OCI-LY1 (cell line): ENCODE measurements around the gene CCDC85C.

Source experiments
- CTCF ChIP-seq: fragments of 200-600 bp; sonication (generic), shearing (Covaris generic); IDR thresholded peaks from 2 replicates; pipeline ENCODE4 v1.5.1; 2017; ENCODE audit warnings: mild to moderate bottlenecking, antibody characterized with exemption, low read length, moderate library complexity, mixed read lengths
- EZH2 ChIP-seq: fragments of 200-600 bp; sonication (generic), shearing (Covaris generic); IDR thresholded peaks from 2 replicates; pipeline ENCODE4 v1.8.0; 2017; ENCODE audit warnings: borderline replicate concordance, mixed run types, mild to moderate bottlenecking, antibody characterized with exemption, low read length, moderate library complexity, mixed read lengths

GRCh38 chr14:99535908-99536778, 67.9 kb downstream of the CCDC85C start:
- no peak for TF ChIP-seq CTCF
- TF ChIP-seq EZH2, result no peak
